HepG2 (cell line): ENCODE data around the gene ANKLE1. TPM values are rescaled to one million over a fixed set of nuclear protein-coding genes. Genes with fewer than 3 reads are reported as not detected.

Experiments used
- AGO2 ChIP-seq: fragments of 200-400 bp; formaldehyde crosslinking; optimal IDR thresholded peaks from 2 replicates; pipeline ENCODE3; 2017; ENCODE audit warnings: mild to moderate bottlenecking, low read depth, low read length, moderate library complexity
- ARID2 ChIP-seq: sonication (generic); formaldehyde crosslinking; IDR thresholded peaks from 2 replicates; pipeline ENCODE4 v1.8.1; 2022; ENCODE audit warnings: mild to moderate bottlenecking, missing genetic modification reagents, borderline replicate concordance
- CHD2 ChIP-seq: IDR thresholded peaks from 2 replicates; pipeline ENCODE4 v1.6.1; 2011; ENCODE audit warnings: low read depth, low read length, improper control_type of control experiment
- DMAP1 ChIP-seq: IDR thresholded peaks from 2 replicates; pipeline ENCODE4 v1.6.1; 2016
- ERF ChIP-seq: IDR thresholded peaks from 2 replicates; pipeline ENCODE4 v1.6.1; 2018; ENCODE audit warnings: missing biosample characterization, missing genetic modification reagents
- KAT7 ChIP-seq: IDR thresholded peaks from 2 replicates; pipeline ENCODE4 v1.6.1; 2018; ENCODE audit warnings: borderline replicate concordance, missing compliant biosample characterization
- KDM2A ChIP-seq: sonication (generic); formaldehyde crosslinking; IDR thresholded peaks from 2 replicates; pipeline ENCODE4 v1.4.0; 2020; ENCODE audit warnings: low read depth, missing genetic modification reagents, borderline replicate concordance
- MIER3 ChIP-seq: IDR thresholded peaks from 2 replicates; pipeline ENCODE4 v1.6.1; 2016; ENCODE audit warnings: missing compliant biosample characterization, borderline replicate concordance
- MLLT10 ChIP-seq: sonication (generic); formaldehyde crosslinking; IDR thresholded peaks from 2 replicates; pipeline ENCODE4 v1.4.0; 2020; ENCODE audit warnings: missing genetic modification reagents
- MTF1 ChIP-seq: sonication (generic); formaldehyde crosslinking; IDR thresholded peaks from 2 replicates; pipeline ENCODE4 v1.5.0; 2020; ENCODE audit warnings: missing genetic modification reagents
- MYC ChIP-seq: sonication (generic); formaldehyde crosslinking; IDR thresholded peaks from 2 replicates; pipeline ENCODE4 v1.9.0; 2021; ENCODE audit warnings: missing genetic modification reagents, borderline replicate concordance
- SOX13 ChIP-seq, 3 experiments: fragments of 450-650 bp in 1 of 3; sonication (generic) in 1 of 3; formaldehyde crosslinking in 1 of 3; IDR thresholded peaks in 2 of 3; conservative IDR thresholded peaks in 1 of 3; 2 replicates each; pipeline versions ENCODE4 v1.5.0 to v1.6.1; 2016 to 2020; ENCODE audit warnings: antibody characterized with exemption in 1 of 3, mild to moderate bottlenecking in 1 of 3, missing compliant biosample characterization in 1 of 3, missing genetic modification reagents in 1 of 3, moderate library complexity in 1 of 3
- TAF1 ChIP-seq: sonication (generic); formaldehyde crosslinking; IDR thresholded peaks from 2 replicates; pipeline ENCODE4 v1.4.0; 2020; ENCODE audit warnings: missing genetic modification reagents
- TBX3 ChIP-seq: fragments of 450-650 bp; IDR thresholded peaks from 2 replicates; pipeline ENCODE4 v1.6.1; 2017; ENCODE audit warnings: antibody characterized with exemption, mild to moderate bottlenecking, inconsistent platforms, borderline replicate concordance
- TCF7 ChIP-seq: sonication (generic); IDR thresholded peaks from 2 replicates; pipeline ENCODE4 v1.6.1; 2016; ENCODE audit warnings: antibody characterized with exemption, low read depth
- ZNF234 ChIP-seq: sonication (generic); formaldehyde crosslinking; conservative IDR thresholded peaks from 2 replicates; pipeline ENCODE4 v1.5.1; 2020; ENCODE audit warnings: mild to moderate bottlenecking, missing genetic modification reagents
- ZNF788 ChIP-seq: sonication (generic); formaldehyde crosslinking; IDR thresholded peaks from 2 replicates; pipeline ENCODE4 v1.5.0; 2020; ENCODE audit warnings: mild to moderate bottlenecking, missing genetic modification reagents, borderline replicate concordance
- polyA plus RNA-seq, 8 experiments: library from polyadenylated mRNA; depleted of rRNA in 3 of 8; stranded (reverse) in 7 of 8; unstranded in 1 of 8; fragments of >200 nt; fragmentation: Illumina TruSeq in 4 of 8; extraction: Trizol in 4 of 8; gene quantifications; 2 replicates each; pipeline versions ENCODE4 v1.2.1 to v1.2.3, GENCODE V29; 2011 to 2016; ENCODE audit warnings: low read depth in 4 of 8, missing spikeins in 1 of 8, mixed read lengths in 1 of 8; ENCODE audit not compliant: insufficient read depth in 1 of 8
- total RNA-seq, 5 experiments: library from RNA; depleted of rRNA; stranded (reverse); fragments of >200 nt; fragmentation: Illumina TruSeq; extraction: Trizol; gene quantifications; 2 replicates each; pipeline ENCODE4 v1.2.3, GENCODE V29; 2016; ENCODE audit warnings: low read depth in 1 of 5
- TF ChIP-seq, protein P1 (sequence below): sonication (generic); formaldehyde crosslinking; IDR thresholded peaks from 2 replicates; pipeline ENCODE4 v1.8.0; 2022; ENCODE audit warnings: mild to moderate bottlenecking, missing genetic modification reagents, moderate library complexity
- TF ChIP-seq, protein P2 (sequence below): sonication (generic); formaldehyde crosslinking; IDR thresholded peaks from 2 replicates; pipeline ENCODE4 v1.4.0; 2020; ENCODE audit warnings: missing genetic modification reagents
- TF ChIP-seq, protein P3 (sequence below): sonication (generic); formaldehyde crosslinking; IDR thresholded peaks from 2 replicates; pipeline ENCODE4 v1.4.0; 2020; ENCODE audit warnings: missing genetic modification reagents
- TF ChIP-seq, protein P4 (sequence below): sonication (generic); formaldehyde crosslinking; IDR thresholded peaks from 2 replicates; pipeline ENCODE4 v1.4.0; 2020; ENCODE audit warnings: missing genetic modification reagents

ANKLE1 gene
- total and polyA plus RNA-seq, 2 of the 13 experiments (the other 11 are each of a cell fraction or from before 2014, with no cell fraction given): 0.69 to 1.5 TPM

DNA sequence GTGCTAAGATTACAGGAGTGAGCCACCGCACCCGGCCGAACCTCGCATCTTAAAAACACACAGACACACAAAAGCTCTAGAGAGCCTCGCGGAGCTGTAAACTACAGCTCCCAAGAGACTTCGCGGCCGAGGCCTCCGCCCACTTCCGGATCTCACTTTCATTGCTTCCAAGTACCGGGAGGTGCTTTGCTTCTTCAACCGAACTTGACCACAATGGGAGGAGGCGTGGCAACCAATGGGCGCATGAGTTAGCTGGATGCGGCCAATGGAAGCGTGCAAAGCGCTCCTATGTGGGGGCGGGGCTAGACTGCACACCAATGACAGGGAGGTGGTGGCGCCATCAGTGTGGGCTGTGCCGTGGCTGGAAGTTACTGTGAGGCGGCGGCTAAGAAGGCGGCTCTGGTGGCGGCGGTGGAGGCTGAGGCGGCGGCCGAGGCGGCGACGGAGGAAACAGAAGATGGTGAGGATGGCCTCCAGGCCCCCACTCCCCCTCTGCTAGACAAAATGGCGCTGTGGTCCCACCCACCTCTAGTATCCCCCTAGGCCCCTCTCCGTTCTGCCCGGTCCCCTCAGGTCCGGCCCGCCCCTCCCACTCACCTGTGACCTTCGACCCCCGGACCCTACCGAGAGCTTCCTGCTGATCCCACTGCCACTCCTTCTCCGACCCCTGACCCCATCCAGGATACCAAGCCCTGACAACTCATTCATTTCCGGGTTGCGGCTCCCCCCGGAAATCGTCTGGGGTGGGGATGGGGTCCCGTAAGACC lies 27.7 kb downstream of the ANKLE1 start, which contains the start of gene DDA1 (continued):
- TF ChIP-seq, protein P1, sequence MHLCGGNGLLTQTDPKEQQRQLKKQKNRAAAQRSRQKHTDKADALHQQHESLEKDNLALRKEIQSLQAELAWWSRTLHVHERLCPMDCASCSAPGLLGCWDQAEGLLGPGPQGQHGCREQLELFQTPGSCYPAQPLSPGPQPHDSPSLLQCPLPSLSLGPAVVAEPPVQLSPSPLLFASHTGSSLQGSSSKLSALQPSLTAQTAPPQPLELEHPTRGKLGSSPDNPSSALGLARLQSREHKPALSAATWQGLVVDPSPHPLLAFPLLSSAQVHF (CRISPR knock-in tag): no peak
- TF ChIP-seq MTF1 (CRISPR knock-in tag) (no peak), ARID2 (CRISPR knock-in tag) (no peak), CHD2 (peak; percentile 79), KAT7 (CRISPR knock-in tag) (no peak; the same call in 1 of the 2 replicates), KDM2A (peak; percentile 32; the same call in 1 of the 2 replicates), TAF1 (peak; percentile 73), AGO2 (peak; percentile 36), MIER3 (CRISPR knock-in tag) (0 out of 2 replicates have a peak, but pooled peaks have one; percentile 26), TCF7 (no peak), TBX3 (peak; percentile 47; the same call in 1 of the 2 replicates), ZNF234 (CRISPR knock-in tag) (no peak), ZNF788 (CRISPR knock-in tag) (0 out of 2 replicates have a peak, but pooled peaks have one; percentile 66), SOX13 (IDR thresholded peaks at IDR 0.05) (peak; percentile 98), SOX13 (CRISPR knock-in tag; conservative IDR thresholded peaks at IDR 0.05 in 1 of 2, IDR thresholded peaks at IDR 0.05 in 1 of 2) (no peak), DMAP1 (CRISPR knock-in tag) (0 out of 2 replicates have a peak, but pooled peaks have one; percentile 38), MLLT10 (CRISPR knock-in tag) (no peak), ERF (CRISPR knock-in tag) (no peak), MYC (CRISPR knock-in tag) (peak; percentile 51; the same call in 1 of the 2 replicates)
- TF ChIP-seq, protein P2, sequence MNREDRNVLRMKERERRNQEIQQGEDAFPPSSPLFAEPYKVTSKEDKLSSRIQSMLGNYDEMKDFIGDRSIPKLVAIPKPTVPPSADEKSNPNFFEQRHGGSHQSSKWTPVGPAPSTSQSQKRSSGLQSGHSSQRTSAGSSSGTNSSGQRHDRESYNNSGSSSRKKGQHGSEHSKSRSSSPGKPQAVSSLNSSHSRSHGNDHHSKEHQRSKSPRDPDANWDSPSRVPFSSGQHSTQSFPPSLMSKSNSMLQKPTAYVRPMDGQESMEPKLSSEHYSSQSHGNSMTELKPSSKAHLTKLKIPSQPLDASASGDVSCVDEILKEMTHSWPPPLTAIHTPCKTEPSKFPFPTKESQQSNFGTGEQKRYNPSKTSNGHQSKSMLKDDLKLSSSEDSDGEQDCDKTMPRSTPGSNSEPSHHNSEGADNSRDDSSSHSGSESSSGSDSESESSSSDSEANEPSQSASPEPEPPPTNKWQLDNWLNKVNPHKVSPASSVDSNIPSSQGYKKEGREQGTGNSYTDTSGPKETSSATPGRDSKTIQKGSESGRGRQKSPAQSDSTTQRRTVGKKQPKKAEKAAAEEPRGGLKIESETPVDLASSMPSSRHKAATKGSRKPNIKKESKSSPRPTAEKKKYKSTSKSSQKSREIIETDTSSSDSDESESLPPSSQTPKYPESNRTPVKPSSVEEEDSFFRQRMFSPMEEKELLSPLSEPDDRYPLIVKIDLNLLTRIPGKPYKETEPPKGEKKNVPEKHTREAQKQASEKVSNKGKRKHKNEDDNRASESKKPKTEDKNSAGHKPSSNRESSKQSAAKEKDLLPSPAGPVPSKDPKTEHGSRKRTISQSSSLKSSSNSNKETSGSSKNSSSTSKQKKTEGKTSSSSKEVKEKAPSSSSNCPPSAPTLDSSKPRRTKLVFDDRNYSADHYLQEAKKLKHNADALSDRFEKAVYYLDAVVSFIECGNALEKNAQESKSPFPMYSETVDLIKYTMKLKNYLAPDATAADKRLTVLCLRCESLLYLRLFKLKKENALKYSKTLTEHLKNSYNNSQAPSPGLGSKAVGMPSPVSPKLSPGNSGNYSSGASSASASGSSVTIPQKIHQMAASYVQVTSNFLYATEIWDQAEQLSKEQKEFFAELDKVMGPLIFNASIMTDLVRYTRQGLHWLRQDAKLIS (CRISPR knock-in tag): no peak
- TF ChIP-seq, protein P3, sequence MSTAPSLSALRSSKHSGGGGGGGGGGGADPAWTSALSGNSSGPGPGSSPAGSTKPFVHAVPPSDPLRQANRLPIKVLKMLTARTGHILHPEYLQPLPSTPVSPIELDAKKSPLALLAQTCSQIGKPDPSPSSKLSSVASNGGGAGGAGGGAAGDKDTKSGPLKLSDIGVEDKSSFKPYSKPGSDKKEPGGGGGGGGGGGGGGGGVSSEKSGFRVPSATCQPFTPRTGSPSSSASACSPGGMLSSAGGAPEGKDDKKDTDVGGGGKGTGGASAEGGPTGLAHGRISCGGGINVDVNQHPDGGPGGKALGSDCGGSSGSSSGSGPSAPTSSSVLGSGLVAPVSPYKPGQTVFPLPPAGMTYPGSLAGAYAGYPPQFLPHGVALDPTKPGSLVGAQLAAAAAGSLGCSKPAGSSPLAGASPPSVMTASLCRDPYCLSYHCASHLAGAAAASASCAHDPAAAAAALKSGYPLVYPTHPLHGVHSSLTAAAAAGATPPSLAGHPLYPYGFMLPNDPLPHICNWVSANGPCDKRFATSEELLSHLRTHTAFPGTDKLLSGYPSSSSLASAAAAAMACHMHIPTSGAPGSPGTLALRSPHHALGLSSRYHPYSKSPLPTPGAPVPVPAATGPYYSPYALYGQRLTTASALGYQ (CRISPR knock-in tag): peak; percentile 3; the same call in 1 of the 2 replicates
- TF ChIP-seq, protein P4, sequence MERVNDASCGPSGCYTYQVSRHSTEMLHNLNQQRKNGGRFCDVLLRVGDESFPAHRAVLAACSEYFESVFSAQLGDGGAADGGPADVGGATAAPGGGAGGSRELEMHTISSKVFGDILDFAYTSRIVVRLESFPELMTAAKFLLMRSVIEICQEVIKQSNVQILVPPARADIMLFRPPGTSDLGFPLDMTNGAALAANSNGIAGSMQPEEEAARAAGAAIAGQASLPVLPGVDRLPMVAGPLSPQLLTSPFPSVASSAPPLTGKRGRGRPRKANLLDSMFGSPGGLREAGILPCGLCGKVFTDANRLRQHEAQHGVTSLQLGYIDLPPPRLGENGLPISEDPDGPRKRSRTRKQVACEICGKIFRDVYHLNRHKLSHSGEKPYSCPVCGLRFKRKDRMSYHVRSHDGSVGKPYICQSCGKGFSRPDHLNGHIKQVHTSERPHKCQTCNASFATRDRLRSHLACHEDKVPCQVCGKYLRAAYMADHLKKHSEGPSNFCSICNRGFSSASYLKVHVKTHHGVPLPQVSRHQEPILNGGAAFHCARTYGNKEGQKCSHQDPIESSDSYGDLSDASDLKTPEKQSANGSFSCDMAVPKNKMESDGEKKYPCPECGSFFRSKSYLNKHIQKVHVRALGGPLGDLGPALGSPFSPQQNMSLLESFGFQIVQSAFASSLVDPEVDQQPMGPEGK (CRISPR knock-in tag): peak; percentile 36; the same call in 1 of the 2 replicates
